Liver (tissue), 3 donors: ENCODE data around the gene CD59.

Source experiments
- CTCF ChIP-seq: fragments of 150-350 bp; IDR thresholded peaks from 2 replicates; pipeline ENCODE4 v1.5.1; 2017; ENCODE audit warnings: improper control_type of control experiment, low read depth, low read length; ENCODE audit not compliant: missing input control
- TAF1 ChIP-seq: conservative IDR thresholded peaks from 2 replicates; pipeline ENCODE4 v1.6.1; 2016; ENCODE audit warnings: antibody characterized with exemption, mild to moderate bottlenecking
- donor health status: healthy.
- donor health status: healthy.

GRCh38 chr11:33722590-33723234 is 13.5 kb downstream of the CD59 start:
- TF ChIP-seq TAF1 = no peak
- no peak for TF ChIP-seq CTCF
